ENCODE data around the gene YBEY. TPM values are rescaled to one million over a fixed set of nuclear protein-coding genes. Genes with fewer than 3 reads are reported as not detected.

Gene YBEY
- total and polyA plus RNA-seq, 8 donors, result 4.4 to 15.3 (median 6.8) TPM

DNA sequence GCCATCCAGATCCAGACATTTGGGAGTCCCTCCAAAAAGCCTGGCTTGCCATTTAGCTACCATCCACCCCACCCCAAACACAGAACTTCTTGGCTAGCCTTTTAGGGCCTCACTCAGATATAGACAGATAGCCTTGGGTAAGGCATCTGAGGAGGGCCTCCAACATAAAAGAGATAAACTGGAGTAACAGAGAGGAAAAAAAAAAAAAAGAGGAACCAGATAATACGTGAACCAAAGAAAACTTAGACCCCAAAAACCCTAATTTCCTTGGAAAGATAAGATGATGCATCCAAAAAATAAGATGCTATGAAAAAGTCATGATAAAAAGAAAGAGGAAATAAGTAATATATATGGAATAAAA, 37.7 kb upstream of the YBEY start:
- no peak overlapping the region for H3K4me3 ChIP-seq

DNA sequence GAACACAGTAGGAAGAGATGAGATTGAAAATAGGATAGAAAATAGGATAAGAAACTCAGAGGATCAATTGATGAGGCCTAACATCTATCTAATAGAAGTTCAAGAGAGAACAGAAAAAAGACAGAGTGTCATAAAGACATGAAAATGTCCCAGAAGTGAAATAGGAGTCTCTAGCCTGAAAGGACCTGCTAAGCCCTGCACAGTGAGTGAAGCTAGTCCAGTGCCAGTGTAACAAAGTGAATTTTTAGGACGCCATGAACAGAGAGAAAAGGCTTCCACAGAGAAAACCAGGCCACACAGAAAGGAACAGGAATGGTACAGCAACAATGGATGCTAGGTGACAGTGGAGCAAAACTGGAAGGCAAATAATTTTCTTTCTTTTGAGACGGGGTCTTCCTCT, 37.3 kb upstream of the YBEY start:
- Histone ChIP-seq H3K27me3 (no peaks in the 10 kb centered on the region), H3K27ac (no peak overlapping the region), H3K4me1 (no peaks in the 10 kb centered on the region), H3K4me3 (no peak overlapping the region), H3K36me3 (peaks cover 0 to 77% (median 20%) of the 10 kb centered on the region in 3 donors), H3K9me3 (no peaks in the 10 kb centered on the region)
- 92 to 96% methylated on average over 2 of the region's 2 CpGs for WGBS, 2 donors
- TF ChIP-seq, protein P1, sequence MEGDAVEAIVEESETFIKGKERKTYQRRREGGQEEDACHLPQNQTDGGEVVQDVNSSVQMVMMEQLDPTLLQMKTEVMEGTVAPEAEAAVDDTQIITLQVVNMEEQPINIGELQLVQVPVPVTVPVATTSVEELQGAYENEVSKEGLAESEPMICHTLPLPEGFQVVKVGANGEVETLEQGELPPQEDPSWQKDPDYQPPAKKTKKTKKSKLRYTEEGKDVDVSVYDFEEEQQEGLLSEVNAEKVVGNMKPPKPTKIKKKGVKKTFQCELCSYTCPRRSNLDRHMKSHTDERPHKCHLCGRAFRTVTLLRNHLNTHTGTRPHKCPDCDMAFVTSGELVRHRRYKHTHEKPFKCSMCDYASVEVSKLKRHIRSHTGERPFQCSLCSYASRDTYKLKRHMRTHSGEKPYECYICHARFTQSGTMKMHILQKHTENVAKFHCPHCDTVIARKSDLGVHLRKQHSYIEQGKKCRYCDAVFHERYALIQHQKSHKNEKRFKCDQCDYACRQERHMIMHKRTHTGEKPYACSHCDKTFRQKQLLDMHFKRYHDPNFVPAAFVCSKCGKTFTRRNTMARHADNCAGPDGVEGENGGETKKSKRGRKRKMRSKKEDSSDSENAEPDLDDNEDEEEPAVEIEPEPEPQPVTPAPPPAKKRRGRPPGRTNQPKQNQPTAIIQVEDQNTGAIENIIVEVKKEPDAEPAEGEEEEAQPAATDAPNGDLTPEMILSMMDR (IDR thresholded peaks at IDR 0.05), result no peak
- ATAC-seq (no peak), FAIRE-seq (no peak), DNase-seq (no peak)
- intact Hi-C loops (cut with DNase I), result no loop called here

More for the DNA sequence above, 37.7 kb upstream of the YBEY start:
- FAIRE-seq, result no peak
- intact Hi-C loops (cut with DNase I), result no loop called here
- no peak for DNase-seq
- no peaks in the 10 kb centered on the region for H3K9me3 ChIP-seq
- ATAC-seq, result no peak
- H3K4me1 ChIP-seq, result no peaks in the 10 kb centered on the region
- H3K27me3 ChIP-seq, result no peaks in the 10 kb centered on the region
- 88 to 100% methylated on average over 1 of the region's 1 CpG for WGBS, 2 donors
- TF ChIP-seq, protein P1 (IDR thresholded peaks at IDR 0.05), result no peak
- H3K36me3 ChIP-seq, result peaks cover 0 to 78% (median 20%) of the 10 kb centered on the region in 3 donors
- no peak overlapping the region for H3K27ac ChIP-seq

GRCh38 chr21:46250146-46250725, 35.9 kb upstream of the YBEY start:
- intact Hi-C loops (cut with DNase I), result no loop called here
- no peak for FAIRE-seq

DNA sequence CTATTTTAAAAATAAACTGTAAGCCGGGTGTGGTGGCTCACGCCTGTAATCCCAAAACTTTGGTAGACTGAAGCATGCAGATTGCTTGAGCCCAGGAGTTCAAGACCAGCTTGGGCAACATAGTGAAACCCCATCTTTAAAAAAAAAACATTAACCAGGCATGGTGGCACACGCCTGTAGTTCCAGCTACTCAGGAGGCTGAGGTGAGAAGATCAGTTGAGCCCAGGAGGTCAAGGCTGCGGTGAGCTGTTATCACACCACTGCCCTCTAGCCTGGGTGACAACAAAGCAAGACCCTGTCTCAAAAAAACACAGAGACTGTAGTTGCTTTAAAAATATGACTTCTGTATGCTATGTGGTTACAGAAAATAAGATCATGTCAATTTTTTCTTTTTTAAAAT, 33.3 kb upstream of the YBEY start:
- ATAC-seq, result no peak
- FAIRE-seq, result no peak
- TF ChIP-seq, protein P1 (IDR thresholded peaks at IDR 0.05), result no peak
- Histone ChIP-seq H3K4me3 (no peak overlapping the region), H3K27me3 (no peaks in the 10 kb centered on the region), H3K4me1 (no peaks in the 10 kb centered on the region), H3K9me3 (no peaks in the 10 kb centered on the region), H3K27ac (no peak overlapping the region), H3K36me3 (peaks cover 0 to 81% (median 40%) of the 10 kb centered on the region in 3 donors)
- DNase-seq, result no peak
- intact Hi-C loops (cut with DNase I), result no loop called here
- 94 to 95% methylated on average over 4 of the region's 4 CpGs for WGBS, 2 donors

More at GRCh38 chr21:46250146-46250725, 35.9 kb upstream of the YBEY start:
- ATAC-seq (no peak), DNase-seq (no peak)
- Histone ChIP-seq H3K27me3 (no peaks in the 10 kb centered on the region), H3K36me3 (peaks cover 0 to 77% (median 27%) of the 10 kb centered on the region in 3 donors), H3K4me1 (no peaks in the 10 kb centered on the region), H3K27ac (no peak overlapping the region), H3K4me3 (no peak overlapping the region), H3K9me3 (no peaks in the 10 kb centered on the region)
- TF ChIP-seq, protein P1 (IDR thresholded peaks at IDR 0.05), result no peak
- 94% methylated on average over 6 of the region's 6 CpGs for WGBS, 2 donors

DNA sequence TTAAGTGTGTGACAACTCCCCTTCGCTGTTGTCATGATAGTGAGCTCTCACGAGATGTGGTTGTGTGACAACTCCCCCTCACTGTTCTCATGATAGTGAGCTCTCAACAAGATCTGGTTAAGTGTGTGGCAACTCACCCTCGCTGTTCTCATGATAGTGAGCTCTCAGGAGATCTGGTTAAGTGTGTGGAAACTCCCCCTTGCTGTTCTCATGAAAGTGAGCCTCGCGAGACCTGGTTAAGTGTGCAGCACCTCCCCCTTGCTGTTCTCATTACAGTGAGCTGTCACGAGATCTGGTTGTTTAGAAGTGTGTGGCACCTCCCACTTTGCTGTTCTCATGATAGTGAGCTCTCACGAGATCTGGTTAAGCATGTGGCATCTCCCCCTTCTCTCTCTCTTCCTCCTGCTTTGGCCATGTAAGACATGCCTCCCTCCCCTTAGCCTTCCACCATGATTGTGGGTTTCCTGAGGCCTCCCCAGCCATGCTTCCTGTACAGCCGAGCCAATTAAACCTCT, 32.5 kb upstream of the YBEY start:
- Histone ChIP-seq H3K36me3 (peaks cover 0 to 88% (median 43%) of the 10 kb centered on the region in 3 donors), H3K4me3 (no peak overlapping the region), H3K27me3 (no peaks in the 10 kb centered on the region), H3K9me3 (no peaks in the 10 kb centered on the region), H3K27ac (no peak overlapping the region), H3K4me1 (no peaks in the 10 kb centered on the region)
- intact Hi-C loops (cut with DNase I), result no loop called here
- TF ChIP-seq, protein P1 (IDR thresholded peaks at IDR 0.05), result no peak
- DNase-seq (no peak), ATAC-seq (no peak), FAIRE-seq (no peak)
- WGBS, 2 donors, result 82 to 90% methylated on average over 8 of the region's 8 CpGs
